EH (cell line): ENCODE data around the gene SEC14L2.
"Not testable (repeated sequence)": the region's sequence is repeated elsewhere in the genome, so short reads cannot be mapped to it uniquely, and the experiment has no call there.

Source experiments
- DNase-seq: peaks from one replicate; pipeline ENCODE4 v3.0.0-alpha.2; 2015; ENCODE audit warnings: low read depth

SEC14L2 gene

GRCh38 chr22:30375312-30375849, 21.4 kb upstream of the SEC14L2 start:
- no peak for DNase-seq

- DNase-seq = no peak
Observed at GRCh38 chr22:30380011-30380410, 16.8 kb upstream of the SEC14L2 start.

GRCh38 chr22:30381264-30381663, 15.6 kb upstream of the SEC14L2 start:
- no peak for DNase-seq

GRCh38 chr22:30382340-30382739, 14.5 kb upstream of the SEC14L2 start:
- no peak for DNase-seq

GRCh38 chr22:30383061-30383460, 13.8 kb upstream of the SEC14L2 start:
- DNase-seq = no peak

- no peak for DNase-seq
Observed at GRCh38 chr22:30385942-30386341, 10.9 kb upstream of the SEC14L2 start.

GRCh38 chr22:30386608-30386959, 10.2 kb upstream of the SEC14L2 start:
- DNase-seq = no peak

- peak; percentile 80 for DNase-seq
Observed at GRCh38 chr22:30386960-30387827, 9.6 kb upstream of the SEC14L2 start, which contains the start of gene RNF215. TSS of gene RNF215 (minus strand) at chr22:30387411. CDS start at chr22:30387313, 98 bp downstream.

GRCh38 chr22:30390974-30391691, 5.7 kb upstream of the SEC14L2 start:
- peak; percentile 81 for DNase-seq

- no peak for DNase-seq
Observed at GRCh38 chr22:30392661-30393321, 4.0 kb upstream of the SEC14L2 start.

- DNase-seq = no peak
Observed at GRCh38 chr22:30393322-30393680, 3.5 kb upstream of the SEC14L2 start.

GRCh38 chr22:30393885-30394284, 2.9 kb upstream of the SEC14L2 start:
- no peak for DNase-seq

- DNase-seq = no peak
Observed at GRCh38 chr22:30397656-30398635, 1.1 kb downstream of the SEC14L2 start.

- DNase-seq = peak; percentile 27
Observed at GRCh38 chr22:30398685-30399680, 2.2 kb downstream of the SEC14L2 start.

GRCh38 chr22:30399718-30400117, 2.9 kb downstream of the SEC14L2 start:
- no peak for DNase-seq

- no peak for DNase-seq
Observed at GRCh38 chr22:30400159-30400558, 3.3 kb downstream of the SEC14L2 start.

GRCh38 chr22:30401024-30401423, 4.2 kb downstream of the SEC14L2 start:
- DNase-seq = not testable (repeated sequence)

GRCh38 chr22:30402028-30402765, 5.4 kb downstream of the SEC14L2 start:
- no peak for DNase-seq

- not testable (repeated sequence) for DNase-seq
Observed at GRCh38 chr22:30402766-30403104, 5.9 kb downstream of the SEC14L2 start.
